ENCODE data around the gene HOXC11.

The HOXC11 gene

GRCh38 chr12:54000116-54001114 lies 27.5 kb downstream of the HOXC11 start, which contains the start of gene HOXC9:
Gene HOXC9, plus strand, starts transcription at chr12:54000161. Its CDS starts 28 bp downstream, at chr12:54000189.
- DNase-seq (ENCODE audit: low read depth) = no peak
- H3K4me3 ChIP-seq (ENCODE audit: control insufficient read depth, low read depth, low read length) = peak within 1 kb of the TSS; percentile 84
- TF ChIP-seq, protein P1, sequence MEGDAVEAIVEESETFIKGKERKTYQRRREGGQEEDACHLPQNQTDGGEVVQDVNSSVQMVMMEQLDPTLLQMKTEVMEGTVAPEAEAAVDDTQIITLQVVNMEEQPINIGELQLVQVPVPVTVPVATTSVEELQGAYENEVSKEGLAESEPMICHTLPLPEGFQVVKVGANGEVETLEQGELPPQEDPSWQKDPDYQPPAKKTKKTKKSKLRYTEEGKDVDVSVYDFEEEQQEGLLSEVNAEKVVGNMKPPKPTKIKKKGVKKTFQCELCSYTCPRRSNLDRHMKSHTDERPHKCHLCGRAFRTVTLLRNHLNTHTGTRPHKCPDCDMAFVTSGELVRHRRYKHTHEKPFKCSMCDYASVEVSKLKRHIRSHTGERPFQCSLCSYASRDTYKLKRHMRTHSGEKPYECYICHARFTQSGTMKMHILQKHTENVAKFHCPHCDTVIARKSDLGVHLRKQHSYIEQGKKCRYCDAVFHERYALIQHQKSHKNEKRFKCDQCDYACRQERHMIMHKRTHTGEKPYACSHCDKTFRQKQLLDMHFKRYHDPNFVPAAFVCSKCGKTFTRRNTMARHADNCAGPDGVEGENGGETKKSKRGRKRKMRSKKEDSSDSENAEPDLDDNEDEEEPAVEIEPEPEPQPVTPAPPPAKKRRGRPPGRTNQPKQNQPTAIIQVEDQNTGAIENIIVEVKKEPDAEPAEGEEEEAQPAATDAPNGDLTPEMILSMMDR (conservative IDR thresholded peaks at IDR 0.05; ENCODE audit: control insufficient read depth, insufficient read depth, low read depth, low read length) = no peak

GRCh38 chr12:54001283-54002187 lies 28.6 kb downstream of the HOXC11 start:
- TF ChIP-seq, protein P1 (conservative IDR thresholded peaks at IDR 0.05; ENCODE audit: control insufficient read depth, insufficient read depth, low read depth, low read length) = no peak
- DNase-seq (ENCODE audit: low read depth) = no peak
- H3K4me3 ChIP-seq (ENCODE audit: control insufficient read depth, low read depth, low read length) = peak overlapping the region; percentile 84

- TF ChIP-seq, protein P1 (conservative IDR thresholded peaks at IDR 0.05; ENCODE audit: control insufficient read depth, insufficient read depth, low read depth, low read length) = no peak
- no peak for DNase-seq (ENCODE audit: low read depth)
- peak overlapping the region; percentile 84 for H3K4me3 ChIP-seq (ENCODE audit: control insufficient read depth, low read depth, low read length)
Observed at GRCh38 chr12:54002278-54002914, 29.5 kb downstream of the HOXC11 start.

- H3K4me3 ChIP-seq (ENCODE audit: control insufficient read depth, low read depth, low read length) = peak overlapping the region; percentile 3
- TF ChIP-seq, protein P1 (conservative IDR thresholded peaks at IDR 0.05; ENCODE audit: control insufficient read depth, insufficient read depth, low read depth, low read length) = no peak
- no peak for DNase-seq (ENCODE audit: low read depth)
Observed at GRCh38 chr12:54002915-54003389, 30.0 kb downstream of the HOXC11 start.

DNA sequence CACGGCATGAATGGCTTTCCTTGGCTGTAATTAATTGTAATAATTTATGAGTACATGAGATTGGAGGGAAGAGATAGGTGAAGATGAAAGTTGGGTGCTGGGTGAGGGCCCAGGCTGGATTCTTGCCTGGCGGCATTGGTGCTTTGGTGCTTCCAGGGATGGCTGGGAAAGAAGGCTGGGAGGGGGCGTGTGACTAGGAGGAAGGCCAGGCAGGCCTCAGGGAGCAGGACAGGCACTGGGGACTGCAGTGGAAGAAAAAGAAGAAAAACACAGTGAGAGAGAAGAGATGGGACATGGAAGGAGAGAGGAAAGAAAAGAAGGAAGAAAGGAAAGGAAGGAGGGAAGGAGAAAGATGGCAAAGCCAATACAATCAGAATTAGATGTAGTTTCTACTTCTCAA lies 30.7 kb downstream of the HOXC11 start:
- no peak for DNase-seq (ENCODE audit: low read depth)
- TF ChIP-seq, protein P1 (conservative IDR thresholded peaks at IDR 0.05; ENCODE audit: control insufficient read depth, insufficient read depth, low read depth, low read length) = no peak
- H3K4me3 ChIP-seq (ENCODE audit: control insufficient read depth, low read depth, low read length) = no peak overlapping the region

Data from fibroblast of mammary gland (primary cell).